ENCODE results near the gene KRT81. TPM values are rescaled to one million over a fixed set of nuclear protein-coding genes. Genes with fewer than 3 reads are reported as not detected.
"Not testable (repeated sequence)": the region's sequence is repeated elsewhere in the genome, so short reads cannot be mapped to it uniquely, and the experiment has no call there.

The KRT81 gene
- total and polyA plus RNA-seq, 9 donors = 0.04 to 0.22 (median 0.15) TPM; not detected in 2

DNA sequence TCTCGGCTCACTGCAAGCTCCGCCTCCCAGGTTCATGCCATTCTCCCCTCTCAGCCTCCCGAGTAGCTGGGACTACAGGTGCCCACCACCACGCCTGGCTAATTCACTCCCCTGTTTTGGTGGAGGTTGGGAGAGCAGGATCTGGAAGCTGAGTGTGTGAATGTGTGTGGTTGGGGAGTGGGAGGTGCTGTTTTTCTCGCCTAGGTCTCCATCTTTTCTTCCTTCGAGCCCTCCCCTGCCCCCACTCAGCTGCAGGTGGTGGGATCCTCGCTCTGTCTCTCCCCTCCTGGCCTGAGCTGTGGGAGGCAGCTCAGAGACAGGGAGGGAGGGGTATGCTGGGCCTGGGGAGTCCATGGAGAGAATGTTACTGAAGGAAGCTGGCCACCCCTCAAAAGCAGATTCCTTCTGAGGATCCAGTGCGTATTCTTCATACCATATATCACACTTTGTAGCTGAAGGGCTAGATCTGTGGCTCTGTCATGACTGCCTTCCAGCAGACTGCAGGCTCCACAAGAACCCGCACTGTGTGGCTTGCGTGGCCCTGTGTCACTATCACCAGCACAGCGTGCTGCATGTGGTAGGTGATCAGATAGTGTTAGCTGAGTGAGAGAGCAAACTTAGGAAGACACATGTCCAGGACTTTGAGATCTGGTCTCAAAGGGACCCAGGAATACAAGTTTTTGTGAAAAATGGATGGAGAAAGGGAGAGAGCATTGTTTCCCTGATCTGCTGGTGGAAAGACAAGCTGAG, 27.1 kb upstream of the KRT81 start:
- H3K36me3 ChIP-seq (ENCODE audit: control insufficient read depth, insufficient read depth, low read length) = no peaks in the 10 kb centered on the region
- 75% methylated on average over 2 of the region's 11 CpGs for WGBS (ENCODE audit: insufficient coverage)
- no peak overlapping the region for H3K27ac ChIP-seq (ENCODE audit: low read length)
- H3K4me3 ChIP-seq (ENCODE audit: low read length) = no peak overlapping the region
- H3K9me3 ChIP-seq (replicated peaks; ENCODE audit: control insufficient read depth, low read depth, low read length) = no peaks in the 10 kb centered on the region
- H3K27me3 ChIP-seq (ENCODE audit: control insufficient read depth, insufficient read depth, low read length) = peaks cover 47% of the 10 kb centered on the region
- no peak for DNase-seq
- peaks cover 7% of the 10 kb centered on the region for H3K4me1 ChIP-seq (ENCODE audit: control insufficient read depth, insufficient read depth, low read length)

- Histone ChIP-seq H3K36me3 (ENCODE audit: control insufficient read depth, insufficient read depth, low read length) (no peaks in the 10 kb centered on the region), H3K4me3 (ENCODE audit: low read length) (no peak overlapping the region), H3K27me3 (ENCODE audit: control insufficient read depth, insufficient read depth, low read length) (peaks cover 43% of the 10 kb centered on the region), H3K9me3 (replicated peaks; ENCODE audit: control insufficient read depth, low read depth, low read length) (no peaks in the 10 kb centered on the region), H3K27ac (ENCODE audit: low read length) (no peak overlapping the region), H3K4me1 (ENCODE audit: control insufficient read depth, insufficient read depth, low read length) (peaks cover 7% of the 10 kb centered on the region)
- DNase-seq = no peak
- WGBS (ENCODE audit: insufficient coverage) = 86% methylated on average over 8 of the region's 12 CpGs
Measured at GRCh38 chr12:52317468-52318052, 26.2 kb upstream of the KRT81 start.

- 82% methylated on average over 8 of the region's 11 CpGs for WGBS (ENCODE audit: insufficient coverage)
- Histone ChIP-seq H3K9me3 (replicated peaks; ENCODE audit: control insufficient read depth, low read depth, low read length) (no peaks in the 10 kb centered on the region), H3K4me3 (ENCODE audit: low read length) (no peak overlapping the region), H3K36me3 (ENCODE audit: control insufficient read depth, insufficient read depth, low read length) (no peaks in the 10 kb centered on the region), H3K4me1 (ENCODE audit: control insufficient read depth, insufficient read depth, low read length) (peaks cover 11% of the 10 kb centered on the region), H3K27me3 (ENCODE audit: control insufficient read depth, insufficient read depth, low read length) (peaks cover 42% of the 10 kb centered on the region), H3K27ac (ENCODE audit: low read length) (no peak overlapping the region)
- DNase-seq = no peak
Measured at GRCh38 chr12:52316701-52317100, 25.4 kb upstream of the KRT81 start.

DNA sequence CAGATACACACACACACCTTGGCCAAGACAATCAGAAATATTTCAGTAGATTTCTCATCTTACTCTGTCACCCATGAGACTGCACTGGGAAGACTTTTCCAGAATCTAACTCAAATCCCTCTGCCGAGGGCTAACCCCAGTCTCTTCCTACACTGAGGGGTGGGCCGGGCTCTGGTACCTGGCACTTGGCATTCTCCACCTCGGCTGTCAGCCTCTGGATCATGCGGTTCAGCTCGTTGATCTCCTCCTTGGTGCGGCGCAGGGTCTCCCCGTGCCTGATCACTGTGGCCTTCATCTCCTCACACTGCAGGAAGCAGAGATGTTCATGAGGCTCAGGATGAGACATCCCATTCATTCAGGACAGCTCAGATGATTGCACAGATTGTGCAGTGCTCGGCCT, 25.0 kb upstream of the KRT81 start:
- H3K4me1 ChIP-seq (ENCODE audit: control insufficient read depth, insufficient read depth, low read length) = peaks cover 11% of the 10 kb centered on the region
- WGBS (ENCODE audit: insufficient coverage) = 77% methylated on average over 9 of the region's 9 CpGs
- peaks cover 41% of the 10 kb centered on the region for H3K27me3 ChIP-seq (ENCODE audit: control insufficient read depth, insufficient read depth, low read length)
- H3K36me3 ChIP-seq (ENCODE audit: control insufficient read depth, insufficient read depth, low read length) = no peaks in the 10 kb centered on the region
- no peaks in the 10 kb centered on the region for H3K9me3 ChIP-seq (replicated peaks; ENCODE audit: control insufficient read depth, low read depth, low read length)
- no peak overlapping the region for H3K4me3 ChIP-seq (ENCODE audit: low read length)
- no peak for DNase-seq
- H3K27ac ChIP-seq (ENCODE audit: low read length) = no peak overlapping the region

- H3K4me1 ChIP-seq (ENCODE audit: control insufficient read depth, insufficient read depth, low read length) = peaks cover 14% of the 10 kb centered on the region
- peaks cover 38% of the 10 kb centered on the region for H3K27me3 ChIP-seq (ENCODE audit: control insufficient read depth, insufficient read depth, low read length)
- H3K36me3 ChIP-seq (ENCODE audit: control insufficient read depth, insufficient read depth, low read length); H3K4me3 ChIP-seq (ENCODE audit: low read length); H3K9me3 ChIP-seq (replicated peaks; ENCODE audit: control insufficient read depth, low read depth, low read length); H3K27ac ChIP-seq (ENCODE audit: low read length); DNase-seq: not testable (repeated sequence)
- WGBS (ENCODE audit: insufficient coverage) = 25% methylated on average over 2 of the region's 9 CpGs
Measured at GRCh38 chr12:52315721-52316120, 24.4 kb upstream of the KRT81 start.

DNA sequence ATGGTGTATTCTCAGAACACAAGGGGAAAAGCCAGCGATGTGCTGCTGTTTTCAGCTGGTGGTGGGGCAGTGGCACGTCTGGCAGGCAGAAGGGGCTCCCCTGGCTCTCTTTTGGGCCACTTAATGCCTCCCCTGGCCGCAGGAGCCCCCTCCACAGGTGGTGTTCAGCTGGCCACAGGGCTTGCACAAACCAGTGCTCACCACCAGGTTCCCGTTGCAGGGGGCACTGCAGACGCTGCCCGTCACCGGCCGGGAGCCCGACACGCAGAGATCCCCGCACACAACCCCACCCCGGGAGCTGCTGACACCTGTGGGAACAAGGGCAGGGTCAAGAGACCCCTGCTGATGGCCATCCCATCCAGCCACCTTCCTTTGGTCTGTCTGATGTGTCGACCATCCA, 23.2 kb upstream of the KRT81 start:
- Histone ChIP-seq H3K9me3 (replicated peaks; ENCODE audit: control insufficient read depth, low read depth, low read length) (no peaks in the 10 kb centered on the region), H3K4me3 (ENCODE audit: low read length) (no peak overlapping the region), H3K27me3 (ENCODE audit: control insufficient read depth, insufficient read depth, low read length) (peaks cover 36% of the 10 kb centered on the region), H3K4me1 (ENCODE audit: control insufficient read depth, insufficient read depth, low read length) (peaks cover 26% of the 10 kb centered on the region), H3K36me3 (ENCODE audit: control insufficient read depth, insufficient read depth, low read length) (no peaks in the 10 kb centered on the region), H3K27ac (ENCODE audit: low read length) (no peak overlapping the region)
- WGBS (ENCODE audit: insufficient coverage) = 63% methylated on average over 12 of the region's 13 CpGs
- no peak for DNase-seq

DNA sequence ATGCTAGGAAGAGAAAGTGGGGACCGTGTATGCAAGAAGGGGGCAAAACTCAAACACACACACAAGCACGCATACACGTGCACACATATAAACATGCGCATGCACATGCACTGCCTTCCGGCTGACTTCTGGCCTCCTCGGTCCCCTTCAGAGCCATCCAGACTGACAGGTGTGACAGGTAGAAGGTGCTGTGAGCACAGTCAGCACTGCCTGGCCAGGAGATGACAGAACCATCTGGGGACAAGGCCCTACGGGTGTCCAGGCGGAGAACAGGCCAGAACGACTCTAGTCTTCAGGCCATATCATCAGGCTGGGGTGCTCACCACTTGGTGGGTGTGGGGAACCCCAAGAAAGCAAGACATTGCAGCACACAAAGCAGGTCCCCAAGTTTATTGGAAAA, 22.6 kb upstream of the KRT81 start:
- H3K27ac ChIP-seq (ENCODE audit: low read length) = no peak overlapping the region
- WGBS (ENCODE audit: insufficient coverage) = 72% methylated on average over 7 of the region's 9 CpGs
- H3K27me3 ChIP-seq (ENCODE audit: control insufficient read depth, insufficient read depth, low read length) = peaks cover 38% of the 10 kb centered on the region
- H3K9me3 ChIP-seq (replicated peaks; ENCODE audit: control insufficient read depth, low read depth, low read length) = no peaks in the 10 kb centered on the region
- no peaks in the 10 kb centered on the region for H3K36me3 ChIP-seq (ENCODE audit: control insufficient read depth, insufficient read depth, low read length)
- H3K4me3 ChIP-seq (ENCODE audit: low read length) = no peak overlapping the region
- peaks cover 32% of the 10 kb centered on the region for H3K4me1 ChIP-seq (ENCODE audit: control insufficient read depth, insufficient read depth, low read length)
- DNase-seq = no peak

- no peak for DNase-seq
- H3K27me3 ChIP-seq (ENCODE audit: control insufficient read depth, insufficient read depth, low read length) = peaks cover 41% of the 10 kb centered on the region
- 95% methylated on average over 2 of the region's 3 CpGs for WGBS (ENCODE audit: insufficient coverage)
- peaks cover 36% of the 10 kb centered on the region for H3K4me1 ChIP-seq (ENCODE audit: control insufficient read depth, insufficient read depth, low read length)
- H3K9me3 ChIP-seq (replicated peaks; ENCODE audit: control insufficient read depth, low read depth, low read length) = no peaks in the 10 kb centered on the region
- no peak overlapping the region for H3K4me3 ChIP-seq (ENCODE audit: low read length)
- H3K27ac ChIP-seq (ENCODE audit: low read length) = no peak overlapping the region
- H3K36me3 ChIP-seq (ENCODE audit: control insufficient read depth, insufficient read depth, low read length) = no peaks in the 10 kb centered on the region
Measured at GRCh38 chr12:52313461-52313860, 22.1 kb upstream of the KRT81 start.

DNA sequence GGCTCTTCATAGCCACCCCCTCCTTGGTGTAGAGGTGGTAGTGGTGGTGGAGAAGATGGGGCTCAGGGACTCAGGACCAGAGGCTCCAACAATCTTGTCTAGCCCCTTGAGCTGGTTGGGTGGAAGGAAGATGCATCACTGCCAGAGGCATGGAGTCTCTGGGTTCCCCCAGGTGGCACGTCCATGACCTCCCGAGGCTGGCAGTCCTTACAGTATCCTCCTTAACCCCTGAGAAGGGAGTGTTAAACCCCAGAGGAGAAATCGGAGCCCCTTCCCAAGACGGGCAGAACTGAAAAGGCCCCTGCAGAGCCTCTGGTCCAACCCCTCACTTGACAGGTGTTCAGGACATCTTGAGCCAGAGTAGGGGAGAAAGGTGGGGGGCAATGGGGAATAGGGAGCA, 20.8 kb upstream of the KRT81 start:
- H3K36me3 ChIP-seq (ENCODE audit: control insufficient read depth, insufficient read depth, low read length) = no peaks in the 10 kb centered on the region
- H3K4me1 ChIP-seq (ENCODE audit: control insufficient read depth, insufficient read depth, low read length) = peaks cover 47% of the 10 kb centered on the region
- no peak overlapping the region for H3K27ac ChIP-seq (ENCODE audit: low read length)
- DNase-seq = no peak
- no peak overlapping the region for H3K4me3 ChIP-seq (ENCODE audit: low read length)
- WGBS (ENCODE audit: insufficient coverage) = no CpG with 5 or more reads among the region's 4 CpGs
- H3K27me3 ChIP-seq (ENCODE audit: control insufficient read depth, insufficient read depth, low read length) = peaks cover 49% of the 10 kb centered on the region
- no peaks in the 10 kb centered on the region for H3K9me3 ChIP-seq (replicated peaks; ENCODE audit: control insufficient read depth, low read depth, low read length)

DNA sequence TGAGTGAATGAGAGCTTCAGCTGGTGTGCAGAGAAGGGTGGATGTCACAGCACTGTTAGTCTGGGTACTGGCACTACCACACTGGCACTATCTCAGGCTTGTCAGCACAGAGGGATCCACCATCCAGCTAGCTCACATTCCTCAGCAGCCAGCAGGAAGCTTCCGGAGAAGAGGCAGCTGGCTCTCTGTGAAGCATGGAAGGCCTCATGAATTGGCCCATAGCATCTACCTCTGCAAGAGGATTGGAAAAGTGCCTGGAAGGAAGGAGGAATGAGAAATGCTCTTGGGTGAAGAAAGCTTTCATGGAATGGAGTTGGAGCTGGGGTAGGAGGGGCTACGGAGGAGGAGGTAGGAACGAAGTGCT, 19.9 kb upstream of the KRT81 start:
- Histone ChIP-seq H3K9me3 (replicated peaks; ENCODE audit: control insufficient read depth, low read depth, low read length) (no peaks in the 10 kb centered on the region), H3K4me3 (ENCODE audit: low read length) (no peak overlapping the region), H3K4me1 (ENCODE audit: control insufficient read depth, insufficient read depth, low read length) (peaks cover 53% of the 10 kb centered on the region), H3K27ac (ENCODE audit: low read length) (peak overlapping the region; percentile 72), H3K36me3 (ENCODE audit: control insufficient read depth, insufficient read depth, low read length) (no peaks in the 10 kb centered on the region), H3K27me3 (ENCODE audit: control insufficient read depth, insufficient read depth, low read length) (peaks cover 53% of the 10 kb centered on the region)
- 77% methylated on average over 2 of the region's 3 CpGs for WGBS (ENCODE audit: insufficient coverage)
- DNase-seq = peak; percentile 49

Measured in muscle of leg (tissue), 11 donors.